CD4-positive, alpha-beta T cell treated with Interleukin-2 at 100 ng/mL for 4 hours (primary cell): ENCODE results near the gene PIAS1.

ENCODE experiments used
- DNase-seq: peaks from one replicate; pipeline ENCODE4 v3.0.0-alpha.2; 2020; ENCODE audit warnings: low spot score

Gene PIAS1

DNA sequence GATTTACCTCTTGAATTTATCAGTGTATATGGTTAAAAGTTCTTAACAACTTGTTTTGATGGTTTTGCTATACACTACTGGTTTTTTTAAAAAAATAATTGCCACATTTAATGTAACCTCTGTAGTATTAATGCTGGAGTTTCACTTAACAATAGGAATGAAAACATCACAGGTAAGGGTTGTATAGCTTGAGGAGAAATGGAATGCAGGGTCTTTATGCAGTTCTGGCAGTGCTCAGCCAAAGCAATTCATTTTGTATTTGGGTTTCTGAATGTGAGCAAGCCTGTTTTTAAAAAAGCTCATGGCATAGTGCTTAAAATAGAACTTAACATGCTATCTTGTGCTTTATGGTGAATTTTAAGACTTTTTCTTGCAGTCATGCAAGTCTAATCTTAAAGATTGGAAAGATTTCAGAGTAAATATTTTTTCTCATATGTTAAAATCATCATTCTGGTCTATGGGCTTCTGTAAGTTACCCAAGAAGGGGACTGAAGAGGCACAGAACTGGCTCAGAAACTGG lies 8.9 kb downstream of the PIAS1 start:
- no peak for DNase-seq

DNA sequence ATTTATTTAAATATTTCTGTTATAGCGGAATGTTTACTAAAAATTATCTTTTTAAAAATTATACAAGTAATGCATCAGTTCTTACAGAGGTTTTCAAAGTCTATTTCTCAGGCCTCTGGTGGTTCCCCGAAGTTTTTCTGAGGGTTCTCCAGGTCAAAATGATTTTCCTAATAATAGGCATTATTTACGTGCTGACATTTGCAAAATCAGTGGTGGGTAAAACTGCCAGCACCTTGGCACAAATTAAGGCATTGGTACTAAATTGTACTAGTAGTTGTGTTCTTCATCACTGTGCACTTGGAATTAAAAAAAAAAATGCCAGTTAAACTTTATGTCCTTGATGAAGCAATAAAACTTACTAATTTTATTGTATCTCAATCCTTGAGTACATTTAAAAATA lies 9.5 kb downstream of the PIAS1 start:
- no peak for DNase-seq

DNA sequence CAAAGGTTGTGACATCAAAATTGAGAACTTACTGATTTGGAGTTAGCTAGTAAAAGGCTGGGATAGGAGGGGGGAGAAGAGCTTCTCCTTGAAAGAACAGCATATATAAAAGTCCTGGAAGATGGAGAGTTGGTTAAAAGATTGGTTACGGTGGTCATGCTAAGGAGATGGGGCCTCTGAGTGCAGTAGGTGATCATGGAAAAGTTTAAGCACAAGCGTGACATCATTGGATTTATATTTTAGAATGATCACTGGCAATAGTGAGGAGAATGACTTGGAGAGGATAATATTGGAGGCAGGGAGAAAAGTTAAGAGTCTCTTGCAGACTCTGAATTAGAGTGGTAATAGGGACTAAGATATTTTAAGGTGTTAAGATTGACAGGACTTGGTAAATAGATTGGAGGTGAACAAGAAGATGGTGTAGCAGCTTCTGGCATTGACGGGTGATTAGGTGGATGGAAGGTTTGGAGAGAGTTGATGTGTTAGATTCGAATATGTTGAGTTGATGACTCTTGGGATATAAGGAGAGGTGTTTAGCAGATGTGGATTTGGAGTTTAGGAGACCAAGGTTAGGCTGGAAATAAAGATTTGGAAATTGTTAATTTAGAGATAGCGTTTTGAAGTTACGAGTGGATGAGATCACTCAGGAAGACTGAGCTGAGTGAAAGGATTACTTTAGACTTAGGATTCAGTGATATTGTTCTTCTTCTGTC lies 19.6 kb downstream of the PIAS1 start:
- no peak for DNase-seq

DNA sequence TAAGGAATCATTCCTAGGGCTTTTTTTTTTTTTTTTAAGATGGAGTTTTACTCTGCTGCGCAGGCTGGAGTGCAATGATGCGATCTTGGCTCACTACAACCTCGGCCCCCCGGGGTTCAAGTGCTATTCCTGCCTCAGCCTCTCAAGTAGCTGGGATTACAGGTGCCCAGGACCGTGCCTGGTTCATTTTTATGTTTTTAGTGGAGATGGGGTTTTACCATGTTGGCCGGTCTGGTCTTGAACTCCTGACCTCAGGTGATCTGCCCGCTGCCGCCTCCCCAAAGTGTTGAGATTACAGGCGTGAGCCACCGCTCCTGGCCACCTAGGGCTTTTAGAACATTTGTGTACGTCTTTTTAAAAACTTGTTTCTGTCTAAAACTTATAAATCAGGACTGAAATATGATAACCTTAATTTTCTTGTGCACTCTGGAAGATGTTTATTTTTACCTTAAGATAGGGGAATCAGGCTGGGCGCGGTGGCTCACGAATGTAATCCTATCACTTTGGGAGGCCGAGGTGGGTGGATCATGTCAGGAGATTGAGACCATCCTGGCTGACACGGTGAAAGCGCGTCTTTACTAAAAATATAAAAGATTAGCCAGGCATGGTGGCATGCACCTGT lies 21.8 kb downstream of the PIAS1 start:
- no peak for DNase-seq

DNA sequence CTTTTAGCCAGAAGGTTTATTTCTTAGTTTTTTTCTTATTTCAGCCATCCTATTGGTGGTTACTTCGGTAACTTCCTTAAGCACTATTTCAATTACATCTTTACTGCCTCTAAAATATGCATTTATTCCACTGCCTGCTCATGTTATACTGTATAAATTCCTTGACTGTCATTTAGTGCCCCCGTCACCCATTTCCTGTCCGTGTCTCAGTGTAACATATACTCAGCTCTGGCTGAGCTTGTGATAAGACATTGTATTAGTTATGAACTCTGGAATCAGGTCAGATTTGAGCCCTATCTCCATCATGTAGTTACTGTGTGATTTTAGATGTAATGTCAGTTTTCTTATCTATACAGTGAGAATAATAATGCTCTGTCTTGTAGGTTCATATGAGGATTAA lies 24.2 kb downstream of the PIAS1 start:
- DNase-seq = no peak

GRCh38 chr15:68080334-68080733 lies 26.2 kb downstream of the PIAS1 start:
- DNase-seq = no peak

- DNase-seq = no peak
These were observed 26.7 kb downstream of the PIAS1 start for GRCh38 chr15:68080783-68081182.

- no peak for DNase-seq
These were observed 27.9 kb downstream of the PIAS1 start for GRCh38 chr15:68081869-68082505.

DNA sequence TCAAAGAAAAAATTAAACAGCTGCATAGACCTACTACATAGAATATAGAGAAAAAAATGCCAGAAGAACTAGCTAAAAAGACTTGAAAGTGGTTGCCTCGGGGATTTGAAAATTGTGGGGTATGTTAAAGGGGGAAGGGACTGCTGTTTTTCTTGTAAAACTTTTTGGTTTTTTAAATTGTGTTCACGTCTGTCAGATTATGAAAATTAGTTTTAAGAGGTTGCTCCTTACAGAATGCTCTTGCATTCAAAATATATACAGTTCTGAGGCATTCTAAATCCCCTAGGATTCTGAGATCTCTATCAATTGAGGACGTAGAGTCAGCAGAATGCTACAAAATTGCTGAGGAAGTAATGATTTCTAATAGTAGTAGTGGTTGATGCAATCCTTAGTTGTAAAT lies 28.6 kb downstream of the PIAS1 start:
- no peak for DNase-seq

GRCh38 chr15:68083463-68083862 lies 29.3 kb downstream of the PIAS1 start:
- DNase-seq = no peak

GRCh38 chr15:68085052-68085451 lies 30.9 kb downstream of the PIAS1 start:
- DNase-seq = no peak

DNA sequence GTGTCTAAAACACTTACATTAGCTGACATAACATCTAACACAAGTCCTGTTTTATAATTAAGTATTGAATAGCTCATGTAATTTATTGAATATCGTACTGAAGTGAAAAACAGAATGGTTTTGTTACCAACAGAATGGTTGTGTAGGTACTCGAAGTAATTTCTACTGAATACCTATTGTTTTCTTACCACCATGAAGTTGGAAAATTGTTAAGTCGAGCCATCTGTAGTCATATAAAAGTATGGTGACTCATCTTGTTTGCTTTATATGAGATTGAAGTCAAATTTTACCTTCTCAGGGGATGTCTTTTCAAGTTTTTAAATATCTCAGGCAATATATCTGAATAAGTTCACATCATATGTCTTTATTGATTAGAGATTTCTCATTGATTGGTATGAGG lies 37.6 kb downstream of the PIAS1 start:
- DNase-seq = no peak

DNA sequence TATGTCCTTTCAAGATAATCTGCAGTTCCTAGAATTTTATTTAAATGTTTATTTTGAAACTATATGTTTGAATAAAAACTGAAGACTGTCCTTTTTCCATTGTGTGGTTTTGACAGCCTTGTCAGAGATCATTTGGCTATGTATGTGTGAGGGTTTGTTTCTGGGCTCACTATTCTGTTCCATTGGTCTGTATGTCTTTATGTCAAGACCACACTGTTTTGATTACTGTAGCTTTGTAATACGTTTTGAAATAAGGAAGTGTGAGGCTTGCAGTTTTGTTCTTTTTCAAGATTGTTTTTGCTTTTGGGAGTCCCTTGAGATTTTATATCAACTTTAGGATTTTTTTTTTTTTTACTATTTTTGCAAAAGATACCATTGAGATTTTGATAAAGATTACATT lies 42.0 kb downstream of the PIAS1 start:
- no peak for DNase-seq

- DNase-seq = no peak
These were observed 42.9 kb downstream of the PIAS1 start for GRCh38 chr15:68097029-68097428.

GRCh38 chr15:68098465-68098864 lies 44.4 kb downstream of the PIAS1 start:
- DNase-seq = no peak

- no peak for DNase-seq
These were observed 46.1 kb downstream of the PIAS1 start for GRCh38 chr15:68100194-68100593.

GRCh38 chr15:68103603-68104002 lies 49.5 kb downstream of the PIAS1 start:
- no peak for DNase-seq

GRCh38 chr15:68106656-68107055 lies 52.5 kb downstream of the PIAS1 start:
- no peak for DNase-seq

GRCh38 chr15:68107142-68107541 lies 53.0 kb downstream of the PIAS1 start:
- DNase-seq = no peak

DNA sequence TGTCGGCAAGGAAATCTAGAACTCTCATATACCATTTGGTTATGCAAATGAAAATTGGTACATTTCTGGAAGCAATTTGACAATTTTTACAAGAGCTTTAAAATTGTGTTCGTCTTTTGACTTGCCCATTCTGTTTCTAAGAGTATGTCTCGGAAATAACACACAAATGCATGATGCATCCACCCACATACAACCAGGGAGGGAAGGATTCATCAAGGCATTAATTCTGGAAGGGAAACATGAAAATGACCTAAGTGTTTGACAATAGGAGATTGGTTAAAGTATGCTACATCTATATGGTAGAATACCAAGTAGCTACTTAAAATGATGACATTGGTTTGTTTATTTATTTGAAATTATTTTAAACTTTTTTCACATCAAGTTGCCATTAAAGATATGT lies 58.6 kb downstream of the PIAS1 start:
- DNase-seq = no peak

GRCh38 chr15:68113273-68113672 lies 59.2 kb downstream of the PIAS1 start:
- no peak for DNase-seq

DNA sequence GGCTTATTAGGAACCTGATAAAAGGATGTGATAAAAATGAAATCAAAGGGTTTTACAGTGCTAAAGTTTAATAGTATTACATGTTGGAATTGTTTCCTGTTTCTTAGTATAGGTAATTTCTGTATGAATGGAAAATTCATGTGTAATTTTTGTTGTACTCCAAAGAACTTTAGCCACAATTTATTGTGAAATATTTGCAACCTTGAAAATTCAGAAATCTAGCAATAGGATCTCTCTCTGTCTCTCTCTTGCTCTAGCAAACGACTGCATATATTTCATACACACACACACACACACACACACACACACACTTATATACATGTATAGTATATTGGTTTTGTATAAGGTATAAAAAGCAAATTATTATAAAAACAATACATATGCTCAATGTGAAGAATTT lies 59.6 kb downstream of the PIAS1 start:
- DNase-seq = no peak

DNA sequence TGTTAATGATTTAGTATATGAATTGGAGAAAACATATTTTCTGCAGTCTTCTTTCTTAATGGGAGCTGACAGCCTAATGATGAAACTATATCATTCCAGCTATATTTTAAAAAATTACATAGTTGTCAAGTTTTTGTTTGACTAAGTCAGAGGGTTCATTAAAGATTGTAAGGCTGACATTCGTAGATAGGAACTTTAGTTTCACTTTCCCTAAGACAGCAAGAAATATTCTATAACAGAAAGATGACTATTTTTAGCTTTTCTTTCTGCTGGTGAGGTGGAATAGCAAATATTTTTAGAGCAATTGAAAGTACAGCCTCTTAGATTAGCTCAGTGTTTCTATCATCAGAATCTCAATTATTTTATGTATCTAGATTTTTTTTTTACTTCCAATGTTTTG lies 60.2 kb downstream of the PIAS1 start:
- peak; percentile 9 for DNase-seq
